ENCODE data around the gene DUSP2.

DUSP2 gene

GRCh38 chr2:96113367-96113677, 31.9 kb downstream of the DUSP2 start:
- DNase-seq = no peak

DNA sequence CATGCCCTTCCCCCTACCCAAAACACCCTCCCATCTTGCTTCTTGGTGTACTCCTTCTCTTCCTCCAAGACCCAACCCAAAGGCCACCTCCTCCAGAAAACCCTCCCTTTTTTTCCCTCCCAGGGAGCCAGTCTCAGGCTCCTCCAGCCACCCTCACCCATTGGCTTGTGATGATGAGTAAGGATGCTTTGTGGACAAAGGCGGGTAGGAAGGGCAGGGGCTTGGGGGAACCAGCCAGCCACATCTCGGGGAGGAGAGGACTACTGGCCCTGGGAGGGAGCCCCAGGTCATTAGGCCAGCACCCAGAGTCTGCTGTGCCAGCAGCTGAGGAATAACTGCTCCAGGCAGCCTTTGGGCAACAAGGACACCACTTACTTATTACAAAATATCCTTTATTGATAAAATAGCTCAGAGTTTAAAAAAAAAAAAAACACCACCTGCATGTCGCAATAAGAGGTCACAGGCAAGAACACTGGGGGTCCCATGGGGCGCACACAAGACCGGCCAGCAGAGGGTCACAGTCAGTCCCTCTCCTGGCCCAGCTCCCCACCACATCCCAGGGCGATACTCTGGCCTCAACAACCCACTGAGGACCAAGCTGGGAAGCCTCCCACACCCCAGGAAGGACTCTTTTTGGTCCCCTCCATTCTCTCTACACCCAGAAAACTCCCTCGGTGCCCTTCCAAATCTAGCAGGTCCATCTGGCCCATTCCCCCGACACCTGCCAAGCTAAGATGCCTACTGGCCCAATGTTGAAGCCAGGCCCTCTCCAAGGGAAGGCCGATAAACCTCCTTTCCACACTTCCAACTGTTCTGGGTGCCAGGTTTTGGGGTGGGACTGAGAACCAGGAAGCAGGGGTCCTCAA, 32.5 kb downstream of the DUSP2 start:
- DNase-seq = no peak

DNA sequence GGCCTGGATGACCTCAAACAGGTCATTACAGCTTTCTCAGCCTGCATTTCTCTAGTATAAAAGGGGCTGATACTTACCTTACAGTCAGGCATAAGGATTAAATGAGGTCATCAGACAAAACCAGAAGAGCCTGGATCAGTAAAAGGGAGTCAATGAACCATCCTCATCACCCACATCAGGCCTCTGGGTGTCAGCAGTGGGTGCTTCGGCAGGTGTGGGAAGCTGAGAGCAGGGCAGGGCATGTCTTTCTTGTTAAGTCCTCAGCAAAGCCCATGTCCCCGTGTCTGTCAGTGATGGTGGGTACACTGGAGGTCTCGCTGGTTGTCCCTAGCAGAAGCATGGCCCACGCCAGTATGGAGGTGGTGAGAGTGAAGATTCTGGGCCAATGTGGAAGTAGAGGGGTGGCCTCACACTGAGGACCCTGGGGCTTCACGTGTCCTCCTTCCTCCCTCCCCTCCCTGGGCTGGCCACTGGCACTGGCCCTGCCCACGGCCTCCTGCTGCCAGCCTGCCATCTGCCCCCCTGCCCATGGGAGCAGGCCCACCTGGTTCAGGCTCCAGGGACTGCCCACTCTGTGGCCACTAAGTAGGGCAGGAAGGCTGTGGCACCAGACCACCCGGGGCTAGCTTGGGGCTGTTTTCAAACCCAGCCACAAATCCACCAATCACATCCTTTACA, 33.3 kb downstream of the DUSP2 start:
- no peak for DNase-seq

GRCh38 chr2:96111257-96111640, 34.0 kb downstream of the DUSP2 start:
- DNase-seq = no peak

- DNase-seq = no peak
These were observed 34.5 kb downstream of the DUSP2 start for GRCh38 chr2:96110621-96111256.

DNA sequence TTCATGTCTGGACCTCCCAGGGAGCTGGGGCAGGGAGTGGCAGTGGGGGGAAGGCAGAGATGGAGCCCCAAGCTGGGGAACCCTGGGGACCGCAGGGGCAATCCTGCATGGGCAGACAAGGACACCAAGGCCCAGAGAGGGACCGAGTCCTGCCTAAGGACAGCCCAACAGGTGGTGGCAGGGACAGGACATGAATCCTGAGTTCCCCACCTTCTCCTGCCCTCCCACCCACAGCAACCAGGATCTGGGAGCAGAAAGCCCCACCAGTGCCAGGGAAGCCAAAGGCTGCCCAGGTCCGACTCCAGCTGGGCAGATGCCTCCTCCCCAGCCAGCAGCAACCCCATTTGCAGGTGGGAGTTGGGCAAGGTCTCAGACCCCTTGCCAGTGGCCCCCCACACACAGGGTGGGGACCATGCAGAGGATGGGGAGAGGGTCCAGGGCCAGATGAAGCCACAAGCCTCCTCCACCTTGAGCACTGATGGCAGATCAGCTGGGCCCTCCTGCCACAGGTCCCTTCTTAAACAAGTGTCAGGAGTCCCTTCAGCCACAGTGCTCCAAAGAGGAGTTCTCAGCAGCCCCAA, 35.2 kb downstream of the DUSP2 start:
- DNase-seq = no peak

GRCh38 chr2:96109361-96109680, 35.9 kb downstream of the DUSP2 start:
- DNase-seq = no peak

DNA sequence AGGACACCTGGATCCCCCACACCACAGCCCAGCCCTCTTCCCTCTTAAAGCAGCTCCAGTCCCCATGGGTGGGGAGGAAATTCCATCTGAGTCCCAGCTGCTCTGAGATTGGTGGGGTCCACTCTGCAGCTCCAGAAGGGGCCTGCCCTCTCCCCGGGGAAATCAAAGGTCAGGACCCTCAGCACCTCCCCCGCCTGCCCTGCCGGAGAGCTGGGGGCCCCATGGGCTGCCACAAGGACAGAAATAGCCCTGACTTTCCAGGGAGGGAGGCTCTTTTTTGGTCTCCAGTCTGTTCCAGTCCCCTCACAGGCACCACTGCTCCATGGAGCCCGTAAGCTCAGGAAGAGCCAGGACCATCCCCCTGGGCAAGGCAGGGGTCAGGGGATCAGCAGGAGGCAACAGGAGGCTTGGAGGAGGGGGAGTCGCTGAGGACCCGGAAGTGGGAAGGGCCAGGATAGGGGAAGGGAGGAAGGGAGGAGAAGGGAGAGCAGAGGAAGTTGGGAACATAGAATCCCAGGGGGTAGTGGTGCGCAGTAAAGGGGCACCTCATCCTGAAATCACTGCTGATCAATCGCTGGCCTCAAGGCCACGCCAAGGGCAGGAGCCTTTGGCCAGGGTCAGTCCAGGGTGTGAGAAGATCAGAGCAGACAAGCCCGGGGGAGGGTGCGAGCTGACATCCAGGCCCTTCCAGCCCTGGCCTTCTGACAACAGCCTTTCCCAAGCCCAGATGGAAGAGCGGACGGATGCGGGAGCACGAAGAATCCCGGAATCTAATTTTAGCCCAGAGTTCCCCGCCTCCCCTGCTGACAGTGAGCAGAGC, 36.5 kb downstream of the DUSP2 start:
- DNase-seq = peak; percentile 73

GRCh38 chr2:96108151-96108540, 37.1 kb downstream of the DUSP2 start:
- no peak for DNase-seq

GRCh38 chr2:96107708-96108065, 37.6 kb downstream of the DUSP2 start:
- DNase-seq = no peak

DNA sequence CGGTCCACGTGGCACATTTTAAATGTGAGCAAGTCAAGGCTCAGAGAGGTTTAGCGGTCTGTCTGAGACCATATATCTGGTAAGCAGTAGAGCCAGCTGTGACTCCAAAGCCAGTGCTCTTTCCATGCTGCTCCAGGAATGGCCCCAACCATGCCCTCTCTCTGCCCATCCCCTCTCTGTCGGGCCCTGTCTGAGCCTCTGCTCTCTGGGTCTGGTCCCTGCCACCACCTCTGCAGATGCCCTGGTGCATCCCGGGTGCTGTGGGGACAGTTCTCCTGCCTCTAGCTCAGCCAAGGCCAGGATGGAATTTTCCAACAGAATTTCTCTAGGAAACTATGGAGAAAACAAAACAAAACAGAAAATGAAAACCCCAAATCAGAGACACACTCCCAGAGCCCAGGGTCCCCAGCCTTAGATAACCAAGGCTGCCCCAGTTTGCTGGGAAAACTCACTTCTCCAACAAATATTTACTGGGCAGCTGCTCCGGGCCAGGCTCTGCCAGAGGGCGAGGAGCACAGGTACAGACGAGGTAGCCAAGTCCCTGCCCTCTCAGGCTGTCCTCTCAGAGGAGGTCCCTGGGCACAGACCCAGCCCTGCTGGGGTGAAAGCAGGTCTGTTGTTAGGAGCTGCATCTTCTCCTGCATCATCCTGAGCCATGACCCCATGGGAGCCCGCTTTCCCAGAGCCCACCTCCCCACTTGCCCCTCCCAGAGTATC, 38.1 kb downstream of the DUSP2 start:
- DNase-seq = no peak

DNA sequence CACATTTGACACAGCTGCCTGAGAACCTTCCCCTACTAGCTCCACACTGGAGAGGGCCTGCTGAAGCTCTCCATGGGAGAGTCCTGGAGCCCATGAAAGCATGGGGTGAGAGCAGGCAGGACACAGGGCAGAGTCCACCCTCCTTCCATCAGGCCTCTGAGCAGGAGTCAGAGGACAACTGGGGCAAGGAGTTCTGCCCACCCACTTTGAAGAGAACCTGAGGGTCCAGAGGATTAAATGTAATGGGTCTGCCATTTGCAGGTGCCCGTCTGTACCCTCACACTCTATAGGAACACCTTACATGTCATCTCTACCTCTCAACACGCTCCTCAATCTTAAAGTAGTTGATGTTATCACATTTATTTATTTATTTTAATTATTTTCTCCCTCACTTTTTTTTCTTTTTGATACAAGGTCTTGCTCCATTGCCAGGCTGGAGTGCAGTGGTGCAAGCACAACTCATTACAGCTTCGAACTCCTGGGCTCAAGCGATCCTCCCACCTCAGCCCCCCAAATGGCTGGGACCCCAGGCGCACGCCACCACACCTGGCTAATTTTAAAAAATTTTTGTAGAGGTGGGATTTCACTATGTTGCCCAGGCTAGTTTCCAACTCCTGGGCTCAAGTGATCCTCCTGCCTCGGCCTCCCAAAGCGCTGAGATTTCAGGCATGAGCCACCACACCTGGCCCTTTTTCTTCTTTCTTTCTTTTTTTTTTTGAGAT, 39.1 kb downstream of the DUSP2 start:
- DNase-seq = no peak

DNA sequence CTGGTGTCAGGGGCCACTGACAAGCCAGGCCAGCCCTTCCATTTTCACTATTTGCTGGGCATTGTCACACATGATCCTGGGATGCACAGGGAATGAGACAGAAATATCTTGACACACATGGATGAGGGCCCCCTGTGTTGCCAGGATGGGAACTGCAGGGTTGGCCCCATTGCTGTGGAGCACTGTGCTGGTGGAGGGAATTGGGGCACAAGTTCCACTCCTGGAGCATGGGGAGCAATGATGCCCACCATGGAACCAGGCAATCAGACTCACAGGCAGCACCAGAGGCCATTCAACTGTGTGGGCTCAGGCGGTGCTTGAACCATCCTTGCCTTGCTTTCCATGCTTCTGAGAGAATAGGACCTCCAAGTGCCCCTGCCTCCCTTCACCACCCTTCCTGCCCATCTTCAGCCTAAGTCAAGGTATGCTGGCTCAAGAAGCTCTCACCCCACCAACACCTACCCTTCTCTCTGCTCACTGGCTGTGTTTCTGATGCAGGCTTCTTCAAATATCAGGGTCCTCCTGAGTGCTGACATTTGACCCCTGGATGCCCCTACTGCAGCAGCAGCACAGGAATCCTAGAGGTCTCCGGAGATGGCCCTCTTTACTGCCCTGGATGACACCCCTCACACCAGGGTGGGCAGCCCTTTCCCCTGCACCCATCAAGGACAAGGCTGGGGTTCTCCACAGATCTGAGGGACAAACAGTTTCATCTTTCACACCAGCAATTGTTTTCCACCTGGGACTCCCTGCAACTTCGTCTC, 39.9 kb downstream of the DUSP2 start:
- no peak for DNase-seq

- DNase-seq = no peak
These were observed 40.8 kb downstream of the DUSP2 start for GRCh38 chr2:96104487-96104861.

GRCh38 chr2:96103761-96104486, 41.3 kb downstream of the DUSP2 start:
- DNase-seq = no peak

- DNase-seq = no peak
These were observed 42.0 kb downstream of the DUSP2 start for GRCh38 chr2:96103187-96103601.

DNA sequence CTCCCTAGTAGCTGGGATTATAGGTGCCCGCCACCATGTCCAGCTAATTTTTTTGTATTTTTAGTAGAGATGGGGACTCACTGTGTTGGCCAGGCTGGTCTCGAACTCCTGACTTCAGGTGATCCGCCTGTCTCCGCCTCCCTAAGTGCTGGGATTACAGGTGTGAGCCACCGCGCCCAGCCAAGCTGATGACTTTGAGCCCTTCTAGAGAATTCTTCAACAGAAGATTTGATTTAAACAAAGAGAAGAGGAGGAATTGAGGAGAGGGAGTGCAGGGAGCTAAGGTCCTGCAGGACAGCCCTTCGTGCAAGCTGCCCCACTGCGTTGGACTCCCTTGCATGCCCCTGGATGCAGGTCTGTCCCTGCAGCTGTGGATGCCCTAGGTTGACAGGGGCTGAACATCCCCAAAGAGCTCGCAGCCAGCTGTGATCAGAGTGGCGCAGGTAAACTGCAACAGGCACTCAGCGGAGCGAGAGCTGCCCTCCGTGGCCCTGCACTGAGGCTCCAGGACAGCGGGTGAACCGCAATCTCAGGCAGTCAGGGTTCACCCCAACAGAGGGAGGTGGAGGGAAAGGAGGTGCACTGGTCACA, 42.5 kb downstream of the DUSP2 start:
- no peak for DNase-seq

- no peak for DNase-seq
These were observed 44.3 kb downstream of the DUSP2 start for GRCh38 chr2:96100893-96101304.

- DNase-seq = peak; percentile 39
These were observed 45.1 kb downstream of the DUSP2 start for GRCh38 chr2:96099861-96100798.

Measured in right forelimb (tissue), 1 donor.